GM21367 (cell line): ENCODE results near the gene OR51E1.

Experiments used
- ATAC-seq: cut with Tn5 transposase; IDR thresholded peaks from one replicate; pipeline ENCODE4 v1.9.1; 2021; ENCODE audit not compliant: unreplicated experiment

The OR51E1 gene, protein sequence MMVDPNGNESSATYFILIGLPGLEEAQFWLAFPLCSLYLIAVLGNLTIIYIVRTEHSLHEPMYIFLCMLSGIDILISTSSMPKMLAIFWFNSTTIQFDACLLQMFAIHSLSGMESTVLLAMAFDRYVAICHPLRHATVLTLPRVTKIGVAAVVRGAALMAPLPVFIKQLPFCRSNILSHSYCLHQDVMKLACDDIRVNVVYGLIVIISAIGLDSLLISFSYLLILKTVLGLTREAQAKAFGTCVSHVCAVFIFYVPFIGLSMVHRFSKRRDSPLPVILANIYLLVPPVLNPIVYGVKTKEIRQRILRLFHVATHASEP

DNA sequence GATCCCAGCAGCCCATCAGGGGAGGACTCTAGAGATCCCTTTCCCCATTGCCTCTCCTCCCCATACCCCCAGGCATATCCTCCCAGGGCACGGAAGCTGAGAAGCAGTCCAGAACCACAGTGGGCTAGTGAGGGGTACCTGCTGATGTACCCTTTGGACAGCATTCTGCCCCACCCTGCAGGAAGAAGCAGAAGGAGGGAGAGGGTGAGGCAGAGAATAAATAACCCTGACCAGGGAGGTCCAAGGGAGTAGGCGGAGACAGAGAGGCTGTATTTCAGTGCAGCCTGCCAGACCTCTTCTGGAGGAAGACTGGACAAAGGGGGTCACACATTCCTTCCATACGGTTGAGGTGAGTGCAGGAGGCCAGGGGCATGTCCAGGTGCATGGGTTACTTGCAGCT is at the start of gene OR51E1:
TSS of gene OR51E1 (plus strand) at position 301 of the 400 bp plus-strand sequence. CDS start 8,545 bp downstream, outside the sequence.
- ATAC-seq: no peak

- no peak for ATAC-seq
Measured at GRCh38 chr11:4605057-4605456, 38.7 kb upstream of the OR51E1 start.

- ATAC-seq: no peak
Measured at GRCh38 chr11:4606231-4607015, 37.4 kb upstream of the OR51E1 start.

DNA sequence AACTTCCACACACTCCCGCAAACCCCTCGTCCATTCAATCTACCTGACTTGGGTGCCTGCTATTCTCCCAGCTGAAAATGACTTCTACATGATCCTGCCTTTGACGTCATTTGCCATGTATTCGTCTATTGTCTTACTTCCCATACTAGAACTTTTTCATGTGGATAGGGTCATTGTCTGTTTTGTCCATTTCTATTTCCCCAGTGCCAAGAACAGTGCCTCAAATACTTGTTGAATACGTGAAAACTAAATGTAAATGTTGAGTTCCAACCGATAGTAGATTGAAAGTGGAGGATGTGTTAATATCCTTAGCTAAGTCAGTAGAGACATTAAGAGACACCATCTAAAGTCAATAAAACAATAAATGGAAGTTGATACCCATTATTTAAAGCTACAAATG is 36.7 kb upstream of the OR51E1 start:
- ATAC-seq: no peak

DNA sequence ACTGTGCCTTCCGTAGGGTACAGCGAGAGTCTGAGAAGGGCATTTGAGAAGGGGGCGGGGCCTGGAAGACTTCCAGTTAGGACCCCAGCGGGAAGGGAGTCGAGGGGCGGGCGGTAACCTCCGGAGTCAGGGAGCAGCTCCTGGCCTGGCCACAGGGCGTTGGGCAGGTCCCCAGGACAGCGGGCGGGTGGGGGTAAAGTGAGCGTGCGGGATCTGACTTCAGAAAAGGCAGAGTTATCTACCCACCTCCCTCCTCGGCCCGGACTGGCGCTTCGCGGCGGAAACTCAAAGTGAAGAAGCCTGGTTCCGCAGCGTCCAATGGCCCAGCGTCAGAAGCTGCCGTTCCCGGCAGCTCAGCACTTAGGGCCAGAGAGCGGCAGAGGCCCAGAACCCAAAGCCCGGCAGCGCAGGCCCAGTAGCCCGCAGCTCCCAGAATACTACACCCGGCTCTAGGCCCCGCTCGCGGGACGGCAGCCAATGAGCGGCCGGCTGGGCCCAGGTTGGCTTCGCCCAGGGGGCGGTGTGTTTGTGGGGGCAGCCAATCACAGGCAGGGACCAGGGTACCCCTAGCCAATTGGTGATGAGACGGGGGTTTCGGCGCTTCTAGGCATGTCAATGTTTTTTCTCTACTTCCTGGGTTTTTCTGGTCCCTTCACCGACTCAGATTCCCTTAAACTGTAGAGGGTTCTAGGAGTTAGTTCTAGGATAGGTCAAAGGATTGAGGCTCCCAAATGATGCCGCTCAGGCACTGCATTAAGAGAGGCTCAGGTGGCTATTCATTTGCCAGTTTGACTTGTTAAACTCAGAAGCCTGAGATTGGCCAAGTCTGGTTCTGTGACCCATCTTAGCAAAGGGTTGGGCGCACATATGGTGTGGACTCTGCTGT is 35.8 kb upstream of the OR51E1 start, which contains the start of gene TRIM68:
TSS of gene TRIM68 (minus strand) at position 451 of the 886 bp plus-strand sequence. CDS start 2,727 bp downstream, outside the sequence.
- ATAC-seq: peak; percentile 100

DNA sequence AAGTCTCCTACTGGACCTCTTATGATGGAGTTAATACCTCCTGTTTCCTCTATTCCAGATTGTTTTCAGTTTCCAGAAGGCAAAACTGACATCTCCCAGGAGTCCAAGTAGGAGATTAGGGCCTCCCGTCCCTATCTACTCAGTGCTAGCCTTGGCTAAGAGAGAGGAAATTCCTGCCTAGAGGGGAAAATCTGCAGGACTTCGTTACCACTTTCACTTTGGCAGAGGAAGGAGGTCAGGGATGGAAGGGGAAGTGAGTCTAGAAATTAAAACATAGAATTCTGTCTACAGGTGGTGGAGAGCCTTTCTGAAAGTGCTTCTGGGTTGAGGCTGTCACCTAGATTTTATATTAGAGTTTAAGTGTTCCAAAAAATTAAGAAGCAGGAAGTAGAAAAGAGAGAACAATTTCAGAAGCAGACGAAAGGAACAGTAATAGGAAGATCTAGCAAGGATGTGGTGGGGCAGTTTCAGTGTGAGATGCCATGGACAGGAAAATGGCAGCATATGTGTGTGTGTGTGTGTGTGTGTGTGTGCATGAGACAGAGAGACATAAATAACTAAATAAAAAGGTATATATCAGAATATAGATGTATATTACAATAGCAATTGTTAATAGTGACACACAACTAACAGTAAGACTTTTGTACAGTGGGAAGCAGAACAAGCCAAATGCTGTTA is 33.4 kb upstream of the OR51E1 start:
- no peak for ATAC-seq

DNA sequence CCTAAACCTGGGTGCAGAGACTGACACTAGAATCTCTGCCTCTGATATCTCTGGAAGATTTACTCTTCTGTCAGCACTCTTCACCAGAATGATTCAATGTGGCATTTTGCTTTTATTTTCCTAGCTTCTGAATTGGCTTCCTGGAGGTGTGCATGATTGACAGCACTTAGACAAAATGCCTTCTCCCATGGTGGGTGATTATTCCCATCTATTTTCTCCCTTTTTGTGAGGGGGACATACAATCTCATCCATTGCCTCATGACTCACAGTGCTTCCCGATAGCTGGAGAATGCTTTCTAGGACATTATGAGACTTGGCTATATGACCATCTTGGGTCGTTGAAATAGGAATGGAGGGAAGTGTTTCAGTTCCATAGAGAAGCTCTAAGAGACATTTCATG is 31.8 kb upstream of the OR51E1 start:
- ATAC-seq: no peak

DNA sequence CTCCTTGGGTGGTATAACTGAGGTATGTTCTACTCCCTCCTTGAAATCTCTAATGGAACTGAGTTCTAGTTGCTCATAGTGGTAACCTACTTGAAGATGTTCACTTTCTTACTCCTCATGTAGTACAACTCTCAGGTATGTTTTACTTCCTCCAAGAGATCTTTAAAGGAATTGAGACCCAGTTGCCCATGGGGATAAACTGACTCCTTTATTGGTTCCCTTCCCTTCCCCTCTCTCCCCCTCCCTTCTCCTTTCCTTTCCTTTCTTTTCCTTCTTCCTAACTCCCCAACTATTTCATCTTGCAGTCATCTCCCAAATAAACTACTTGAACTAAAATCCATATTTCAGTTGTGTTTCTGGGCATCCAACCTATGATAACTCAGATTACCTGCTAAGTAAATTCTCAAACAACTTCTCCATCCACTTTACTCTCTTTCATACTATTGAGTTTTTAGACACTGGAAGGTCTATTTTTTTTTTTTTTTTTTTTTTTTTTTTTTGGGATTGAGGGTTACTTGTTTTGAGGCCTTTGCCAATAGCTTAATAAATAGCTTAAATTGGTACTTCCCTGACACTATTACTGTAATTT is 27.8 kb upstream of the OR51E1 start:
- no peak for ATAC-seq

DNA sequence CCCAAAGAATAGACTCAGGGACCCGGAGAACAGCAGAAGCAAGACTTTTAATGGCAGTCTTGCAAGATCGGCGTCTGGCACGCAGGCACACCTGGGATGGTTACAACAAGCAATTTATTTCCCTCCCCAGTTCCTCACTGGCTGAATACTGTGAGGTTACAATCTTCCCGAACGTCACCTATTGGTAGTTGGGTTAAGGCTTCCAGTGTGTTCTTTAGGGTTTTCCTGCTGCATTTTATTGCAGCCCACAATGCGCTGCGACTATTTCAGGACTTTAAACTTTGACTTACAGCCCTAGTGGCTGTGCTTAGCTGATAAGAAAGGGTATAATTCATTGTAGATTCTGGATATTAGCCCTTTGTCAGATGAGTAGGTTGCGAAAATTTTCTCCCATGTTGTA is 24.3 kb upstream of the OR51E1 start:
- ATAC-seq: no peak

DNA sequence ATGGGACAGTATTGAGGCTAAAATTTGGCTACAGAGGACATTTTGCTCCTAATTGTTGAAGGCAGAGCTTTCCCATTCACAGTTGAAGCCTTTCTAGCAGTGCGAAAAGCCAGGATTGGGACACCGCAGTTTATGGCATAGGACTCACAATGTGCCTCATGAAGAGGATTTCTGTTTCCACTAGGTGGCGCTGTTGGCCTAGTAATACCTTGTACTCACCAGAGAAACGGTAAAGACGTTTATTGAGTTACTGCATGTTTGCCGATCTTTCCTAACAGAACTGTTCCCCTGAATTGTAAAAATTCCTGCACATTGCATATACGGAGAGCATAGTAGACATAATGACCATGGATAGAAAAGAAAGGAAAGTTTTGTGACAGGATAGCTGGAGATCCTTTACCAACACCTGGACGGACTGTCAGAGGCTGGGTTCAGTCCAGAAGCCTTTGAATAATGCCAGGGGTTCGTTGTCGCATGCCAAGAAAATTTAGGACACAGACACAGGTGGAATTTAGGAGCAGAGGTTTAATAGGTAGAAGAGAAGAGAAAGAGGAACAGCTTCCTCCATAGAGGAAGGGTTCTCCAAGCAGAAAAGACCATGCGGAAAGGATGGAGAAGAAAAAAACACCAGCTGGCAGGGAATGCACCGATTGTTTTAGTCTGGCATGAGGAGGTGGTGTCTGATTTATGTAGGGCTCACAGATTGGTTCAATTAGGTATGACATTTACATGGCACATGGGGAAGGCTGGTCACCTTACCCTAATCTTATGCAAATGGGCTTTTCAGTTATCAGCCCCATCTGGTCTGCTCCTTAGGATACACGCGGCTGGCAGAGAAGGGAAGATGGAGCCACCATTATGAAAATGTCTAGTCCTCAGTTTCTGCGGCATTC is 17.3 kb upstream of the OR51E1 start:
- no peak for ATAC-seq

DNA sequence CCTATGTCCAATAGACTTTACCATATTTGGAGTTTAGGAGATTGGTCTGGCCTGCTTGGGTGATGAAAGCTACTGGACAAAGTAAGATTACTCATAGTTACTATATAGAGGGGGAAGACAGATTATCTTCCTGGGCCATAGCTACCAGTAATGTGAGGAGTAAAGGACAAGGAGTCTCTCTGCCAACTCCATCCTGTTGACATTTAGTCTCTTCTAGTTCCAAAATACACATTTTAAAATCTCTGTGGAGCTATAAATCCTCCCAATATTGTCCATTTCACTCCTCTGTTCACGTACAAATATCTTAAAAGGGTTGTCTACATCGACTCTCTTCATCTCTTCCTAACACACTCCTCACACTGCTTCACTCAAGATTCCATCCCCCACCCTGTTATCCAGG is 7.6 kb upstream of the OR51E1 start:
- no peak for ATAC-seq

DNA sequence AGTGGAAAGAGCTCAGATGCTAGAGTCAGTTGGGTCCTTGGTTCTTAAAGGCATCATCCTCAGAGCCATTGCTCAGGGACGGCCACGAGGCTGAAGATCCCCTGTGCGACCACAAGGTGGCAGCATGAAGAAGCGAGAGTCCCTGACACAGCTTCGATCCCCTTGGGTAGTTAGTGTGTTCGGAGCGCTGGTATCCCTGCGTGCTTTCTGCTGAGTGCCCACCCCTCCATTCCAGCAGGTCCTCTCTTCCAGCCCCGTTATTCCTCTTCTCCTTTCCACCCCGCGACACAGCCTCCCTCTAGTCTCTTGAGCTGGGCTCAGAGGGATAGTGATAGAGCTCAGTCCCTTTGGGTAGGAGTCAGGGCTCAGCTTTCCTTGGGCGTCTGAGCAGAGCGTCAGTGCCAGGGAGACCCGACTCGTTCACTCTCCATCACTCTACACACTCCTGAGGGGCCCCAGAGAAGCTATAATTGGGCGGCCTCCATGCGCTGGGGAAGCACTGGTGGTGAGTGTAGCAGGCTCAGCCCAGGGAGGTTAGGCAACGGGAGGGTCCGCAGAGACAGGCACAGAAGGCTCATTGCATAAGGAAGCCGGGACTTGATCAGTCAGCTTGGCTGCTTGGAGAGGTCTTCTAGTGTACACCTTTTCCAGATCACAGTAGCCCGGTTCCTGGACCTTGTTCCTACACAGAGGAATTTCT is 6.7 kb upstream of the OR51E1 start, which contains the start of gene OR51D1:
TSS of gene OR51D1 (plus strand) at position 516 of the 700 bp plus-strand sequence. CDS start 2,314 bp downstream, outside the sequence.
- ATAC-seq: peak; percentile 87

DNA sequence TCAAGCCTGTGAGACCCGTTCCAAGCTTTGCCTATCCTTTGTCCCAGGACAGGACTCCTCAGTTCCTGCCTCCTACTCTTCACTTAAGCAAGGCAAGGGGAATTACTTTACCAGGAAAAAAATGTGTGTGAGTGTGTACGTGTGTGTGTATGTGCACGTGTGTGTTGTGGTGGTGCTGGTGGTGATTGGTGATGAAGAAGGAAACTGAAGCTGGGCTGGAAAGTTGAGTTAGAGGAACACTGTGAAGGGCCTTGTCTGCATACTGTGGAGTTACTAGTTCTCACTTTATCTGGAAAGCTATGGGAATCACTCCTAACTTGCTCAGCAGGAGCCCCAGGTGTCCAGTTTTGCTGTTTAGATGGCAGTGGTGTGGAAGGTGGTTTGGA is 6.1 kb upstream of the OR51E1 start:
- ATAC-seq: no peak

DNA sequence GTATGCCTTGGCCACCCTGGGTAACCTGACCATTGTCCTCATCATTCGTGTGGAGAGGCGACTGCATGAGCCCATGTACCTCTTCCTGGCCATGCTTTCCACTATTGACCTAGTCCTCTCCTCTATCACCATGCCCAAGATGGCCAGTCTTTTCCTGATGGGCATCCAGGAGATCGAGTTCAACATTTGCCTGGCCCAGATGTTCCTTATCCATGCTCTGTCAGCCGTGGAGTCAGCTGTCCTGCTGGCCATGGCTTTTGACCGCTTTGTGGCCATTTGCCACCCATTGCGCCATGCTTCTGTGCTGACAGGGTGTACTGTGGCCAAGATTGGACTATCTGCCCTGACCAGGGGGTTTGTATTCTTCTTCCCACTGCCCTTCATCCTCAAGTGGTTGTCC is 3.9 kb upstream of the OR51E1 start:
- no peak for ATAC-seq

DNA sequence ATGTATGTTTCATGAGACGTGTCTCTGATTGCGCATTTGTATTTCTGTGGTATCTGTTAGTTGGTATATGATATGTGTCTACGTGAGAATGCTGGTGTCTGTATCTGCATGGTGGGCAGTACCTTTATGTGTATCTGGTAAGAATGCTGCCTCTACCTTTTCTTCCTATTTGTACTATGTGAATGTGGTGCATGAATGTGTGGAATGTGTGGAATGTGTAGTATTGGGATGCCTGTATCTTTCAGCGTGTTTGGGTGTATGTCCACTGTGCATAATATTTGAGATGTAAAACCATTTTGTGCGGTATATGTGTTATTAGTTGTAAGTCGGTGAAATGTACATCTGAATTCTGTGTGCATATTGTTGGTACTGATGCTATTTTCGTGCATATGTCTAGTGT is 2.3 kb upstream of the OR51E1 start:
- no peak for ATAC-seq

GRCh38 chr11:4642043-4642442 is 1.7 kb upstream of the OR51E1 start:
- ATAC-seq: no peak

DNA sequence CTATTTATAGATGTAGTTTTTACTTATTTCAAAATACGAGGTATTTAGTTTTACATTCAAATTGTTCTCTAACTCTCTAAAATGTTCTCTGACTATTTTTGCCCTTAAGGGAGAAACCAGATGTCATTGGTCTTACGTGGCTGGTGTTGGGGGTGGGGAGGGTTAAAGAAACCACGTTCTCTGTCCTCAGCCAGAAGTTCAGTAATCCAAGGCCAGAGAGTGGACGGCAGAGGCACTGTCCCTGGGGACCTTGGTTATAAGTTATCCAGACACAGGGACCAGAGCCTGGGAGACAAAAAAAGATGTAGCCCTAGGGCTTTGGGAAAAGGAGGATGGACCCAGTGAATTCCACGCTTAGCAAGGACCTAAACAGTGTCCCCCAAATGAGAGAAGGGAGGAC is 706 bp upstream of the OR51E1 start:
- ATAC-seq: no peak

DNA sequence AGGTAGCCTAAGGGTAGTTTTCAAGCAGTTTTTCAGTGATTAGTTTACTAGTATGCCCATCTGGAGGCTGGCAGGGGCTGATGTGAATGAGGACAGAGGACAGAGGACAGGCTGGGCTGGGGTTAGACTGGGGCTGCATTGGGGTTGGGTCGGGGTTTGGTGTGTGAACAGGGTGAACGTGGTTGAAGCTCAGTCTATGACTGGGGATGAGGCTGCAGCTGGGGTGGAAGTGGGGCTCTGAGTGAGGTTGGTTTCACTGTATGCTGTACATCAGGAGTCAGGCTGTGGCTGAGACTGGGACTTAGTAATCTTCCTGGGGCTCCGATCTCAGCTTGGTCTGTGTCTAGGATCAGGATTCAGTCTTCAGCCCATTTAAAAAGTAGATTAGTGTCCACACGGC is 451 bp downstream of the OR51E1 start:
- no peak for ATAC-seq

GRCh38 chr11:4645974-4646373 is 2.2 kb downstream of the OR51E1 start:
- no peak for ATAC-seq
